HCT116 (cell line): Measurements from ENCODE around the gene GYPC. TPM values are rescaled to one million over a fixed set of nuclear protein-coding genes. Genes with fewer than 3 reads are reported as not detected.

Source experiments
- ATAC-seq: fragments of 200-7000 bp; cut with Tn5 transposase; 2 replicates; pipeline ENCODE4 v1.9.1; 2020; ENCODE audit warnings: mild to moderate bottlenecking, moderate library complexity
- BruUV-seq: library from RNA; stranded (reverse); fragments of 400-500 nt; replicated peaks from 2 replicates; lab custom pipeline; 2021; lab: Mats Ljungman, UMichigan
- CTCF ChIA-PET: fragments of 300-600 bp; sonication (Branson Sonifier 250); formaldehyde crosslinking; loops from one replicate; lab custom pipeline; 2021; ENCODE audit warnings: antibody characterized with exemption; lab: Charles Lee
- POLR2A ChIA-PET: fragments of 300-600, 350-600 bp; sonication (Branson Sonifier 250); formaldehyde crosslinking; loops from one replicate; lab custom pipeline; 2021; ENCODE audit warnings: antibody characterized with exemption; lab: Charles Lee
- RAD21 ChIA-PET, 2 experiments: fragments of 300-600 bp; sonication (Branson Sonifier 250); formaldehyde crosslinking; loops; one replicate each; lab custom pipeline; 2023; ENCODE audit warnings: low total read pairs in 2 of 2; ENCODE audit not compliant: uncharacterized antibody in 2 of 2, unreplicated experiment in 2 of 2, low non-redundant PET in 1 of 2; lab: Charles Lee
- DNase-seq: peaks from one replicate; pipeline ENCODE4 v3.0.0-alpha.2; 2010; ENCODE audit warnings: low read depth, low spot score
- H2AFZ ChIP-seq: fragments of 200-600 bp; shearing (Covaris generic), sonication (generic); 2 replicates; pipeline ENCODE4 v1.6.1; 2017; ENCODE audit warnings: low read depth, mixed run types, mixed read lengths, antibody characterized with exemption, low read length; ENCODE audit not compliant: poor library complexity, severe bottlenecking
- H3K27ac ChIP-seq: 2 replicates; pipeline ENCODE4 v1.5.1; 2012; ENCODE audit warnings: low read depth, low read length
- H3K27me3 ChIP-seq: fragments of 200-600 bp; sonication (generic); 2 replicates; pipeline ENCODE4 v1.6.1; 2016; ENCODE audit warnings: mixed run types, low read length, mixed read lengths; ENCODE audit not compliant: insufficient read depth
- H3K36me3 ChIP-seq, 2 experiments: fragments of 200-500 bp in 1 of 2; fragments of 200-600 bp in 1 of 2; sonication (Bioruptor generic) in 1 of 2; sonication (generic) in 1 of 2; 2 replicates each; pipeline versions ENCODE4 v1.5.1 to v1.6.1; 2014 to 2016; ENCODE audit warnings: low read length in 2 of 2, inconsistent platforms in 1 of 2, mixed read lengths in 1 of 2, mixed run types in 1 of 2; ENCODE audit not compliant: insufficient read depth in 2 of 2, control insufficient read depth in 1 of 2
- H3K4me1 ChIP-seq, 2 experiments: fragments of 200-600 bp in 1 of 2; sonication (generic) in 1 of 2; 2 replicates each; pipeline versions ENCODE4 v1.5.1 to v1.6.1; 2012 to 2017; ENCODE audit warnings: low read length in 2 of 2, inconsistent platforms in 1 of 2, mild to moderate bottlenecking in 1 of 2, mixed read lengths in 1 of 2, mixed run types in 1 of 2, moderate library complexity in 1 of 2; ENCODE audit not compliant: insufficient read depth in 2 of 2, control insufficient read depth in 1 of 2
- H3K4me2 ChIP-seq: fragments of 200-600 bp; sonication (generic); 2 replicates; pipeline ENCODE4 v1.6.1; 2017; ENCODE audit warnings: mixed run types, low read length, mixed read lengths
- H3K4me3 ChIP-seq, 2 experiments: fragments of 200-600 bp in 1 of 2; sonication (generic) in 1 of 2; replicated peaks in 1 of 2; 2 replicates each; pipeline ENCODE4 v1.5.1; 2011 to 2016; ENCODE audit warnings: low read length in 2 of 2, control low read depth in 1 of 2, low read depth in 1 of 2, mild to moderate bottlenecking in 1 of 2, mixed read lengths in 1 of 2, mixed run types in 1 of 2
- H3K79me2 ChIP-seq: fragments of 200-600 bp; sonication (generic); 2 replicates; pipeline ENCODE4 v1.6.1; 2017; ENCODE audit warnings: mild to moderate bottlenecking, mixed run types, low read length, moderate library complexity, mixed read lengths; ENCODE audit not compliant: insufficient read depth
- H3K9ac ChIP-seq: fragments of 200-600 bp; sonication (generic); 2 replicates; pipeline ENCODE4 v1.6.1; 2016; ENCODE audit warnings: low read length, mixed read lengths
- H3K9me2 ChIP-seq: fragments of 200-600 bp; sonication (generic), shearing (Covaris generic); 2 replicates; pipeline ENCODE4 v1.6.1; 2017; ENCODE audit warnings: mixed run types, mild to moderate bottlenecking, moderate library complexity; ENCODE audit not compliant: insufficient read depth
- H3K9me3 ChIP-seq, 2 experiments: fragments of 200-500 bp in 1 of 2; fragments of 200-600 bp in 1 of 2; sonication (Bioruptor generic) in 1 of 2; sonication (generic) in 1 of 2; 2 replicates each; pipeline ENCODE4 v1.6.1; 2014 to 2017; ENCODE audit warnings: low read length in 2 of 2, mixed read lengths in 2 of 2, inconsistent platforms in 1 of 2, low read depth in 1 of 2, mild to moderate bottlenecking in 1 of 2, mixed run types in 1 of 2, moderate library complexity in 1 of 2; ENCODE audit not compliant: control insufficient read depth in 1 of 2, insufficient read depth in 1 of 2
- H4K20me1 ChIP-seq: fragments of 200-600 bp; sonication (generic), shearing (Covaris generic); 2 replicates; pipeline ENCODE4 v1.6.1; 2017; ENCODE audit warnings: mixed run types, mild to moderate bottlenecking, moderate library complexity; ENCODE audit not compliant: insufficient read depth
- CBX3 ChIP-seq: IDR thresholded peaks from 2 replicates; pipeline ENCODE4 v1.6.1; 2012; ENCODE audit warnings: low read depth
- CTCF ChIP-seq, 3 experiments: fragments of 200-600 bp in 1 of 3; sonication (generic) in 1 of 3; IDR thresholded peaks in 2 of 3; conservative IDR thresholded peaks in 1 of 3; 2 replicates each; pipeline ENCODE4 v1.5.1; 2012 to 2017; ENCODE audit warnings: low read depth in 2 of 3, low read length in 2 of 3, antibody characterized with exemption in 1 of 3, borderline replicate concordance in 1 of 3, control low read depth in 1 of 3, mild to moderate bottlenecking in 1 of 3, mixed read lengths in 1 of 3, mixed run types in 1 of 3, moderate library complexity in 1 of 3; ENCODE audit not compliant: insufficient read depth in 1 of 3
- ELF1 ChIP-seq: IDR thresholded peaks from 2 replicates; pipeline ENCODE4 v1.6.1; 2012; ENCODE audit warnings: low read depth, borderline replicate concordance
- EZH2 ChIP-seq: fragments of 200-600 bp; sonication (generic); IDR thresholded peaks from 2 replicates; pipeline ENCODE4 v1.6.1; 2017; ENCODE audit warnings: antibody characterized with exemption, mixed run types
- EZH2phosphoT487 ChIP-seq: fragments of 200-600 bp; IDR thresholded peaks from 2 replicates; pipeline ENCODE4 v1.6.1; 2018; ENCODE audit warnings: antibody characterized with exemption, borderline replicate concordance
- FOSL1 ChIP-seq: IDR thresholded peaks from 2 replicates; pipeline ENCODE4 v1.6.1; 2012; ENCODE audit warnings: low read depth
- MAX ChIP-seq: IDR thresholded peaks from 2 replicates; pipeline ENCODE4 v1.6.1; 2012
- RAD21 ChIP-seq: IDR thresholded peaks from 2 replicates; pipeline ENCODE4 v1.6.1; 2012; ENCODE audit warnings: low read depth, mild to moderate bottlenecking
- REST ChIP-seq: IDR thresholded peaks from 2 replicates; pipeline ENCODE4 v1.6.1; 2012; ENCODE audit warnings: low read depth
- SP1 ChIP-seq: IDR thresholded peaks from 2 replicates; pipeline ENCODE4 v1.6.1; 2012; ENCODE audit warnings: low read depth
- SRF ChIP-seq: IDR thresholded peaks from 2 replicates; pipeline ENCODE4 v1.6.1; 2012; ENCODE audit warnings: low read depth
- TCF7L2 ChIP-seq: IDR thresholded peaks from 2 replicates; pipeline ENCODE4 v1.7.0; 2011; ENCODE audit warnings: borderline replicate concordance, inconsistent platforms; ENCODE audit not compliant: insufficient read depth, insufficient read length; ENCODE audit errors: extremely low read depth
- ZBTB33 ChIP-seq: IDR thresholded peaks from 2 replicates; pipeline ENCODE4 v1.6.1; 2011; ENCODE audit warnings: mild to moderate bottlenecking, low read length, moderate library complexity; ENCODE audit not compliant: insufficient replicate concordance; ENCODE audit errors: extremely low read depth
- ZNF274 ChIP-seq: fragments of 200-500 bp; sonication (Bioruptor generic); IDR thresholded peaks from 2 replicates; pipeline ENCODE4 v1.6.1; 2014; ENCODE audit warnings: mild to moderate bottlenecking, low read depth, low read length, inconsistent platforms
- intact Hi-C: fragments of 100-400 bp; cut with micrococcal nuclease; formaldehyde crosslinking; loops from 2 replicates; pipeline ENCODE4 v1.10.0; 2022
- total RNA-seq: library from RNA; stranded (reverse); gene quantifications from one replicate; pipeline ENCODE4 v1.2.1, GENCODE V29; 2021; ENCODE audit not compliant: unreplicated experiment

GYPC gene
- total RNA-seq, 1 experiment from 2014 or later: 0.66 TPM

GRCh38 chr2:126699018-126699417 is 43.1 kb downstream of the GYPC start:
- H3K4me2 ChIP-seq: no peak overlapping the region
- no peaks in the 10 kb centered on the region for H3K36me3 ChIP-seq
- no peak overlapping the region for H2AFZ ChIP-seq
- H4K20me1 ChIP-seq: no peaks in the 10 kb centered on the region
- TF ChIP-seq ZBTB33: no peak
- no peak for TF ChIP-seq FOSL1
- TF ChIP-seq EZH2phosphoT487: no peak
- TF ChIP-seq RAD21: no peak
- TF ChIP-seq ZNF274: no peak
- no peak for TF ChIP-seq EZH2
- no peak for TF ChIP-seq REST
- TF ChIP-seq TCF7L2: no peak
- TF ChIP-seq SP1: no peak
- no peak for TF ChIP-seq CBX3
- no peak for TF ChIP-seq MAX
- no peak for TF ChIP-seq CTCF (IDR thresholded peaks at IDR 0.05 in 2 of 3, conservative IDR thresholded peaks at IDR 0.05 in 1 of 3; ENCODE audit: borderline replicate concordance in 1 of 3, insufficient read depth in 1 of 3, low read depth in 2 of 3, low read length in 2 of 3)
- no peak for TF ChIP-seq ELF1
- no peak for TF ChIP-seq SRF
- TF ChIP-seq, all 23 proteins: peak for 0
- Histone ChIP-seq H3K4me3 (no peak overlapping the region), H3K27me3 (peaks cover 21% of the 10 kb centered on the region), H3K9me2 (no peaks in the 10 kb centered on the region), H3K79me2 (no peaks in the 10 kb centered on the region), H3K9me3 (no peaks in the 10 kb centered on the region), H3K4me1 (no peaks in the 10 kb centered on the region), H3K27ac (no peak overlapping the region), H3K9ac (no peak overlapping the region)
- DNase-seq: no peak
- ChIA-PET POLR2A (no interaction called here), RAD21 (no interaction called here), CTCF (no interaction called here)
- no peak for ATAC-seq
- no TSS peak for BruUV-seq
- intact Hi-C loops: no loop called here
